ENCODE measurements around the gene ERVK3-1. TPM values are rescaled to one million over a fixed set of nuclear protein-coding genes. Genes with fewer than 3 reads are reported as not detected.

The ERVK3-1 gene
- total and polyA plus RNA-seq, 2 of the 8 experiments (the other 6 are each of a cell fraction or from before 2014, with no cell fraction given) = 29.9 to 31.5 TPM

GRCh38 chr19:58362272-58362994 lies 57.3 kb downstream of the ERVK3-1 start, which contains the start of gene ZNF497 (continued):
- no peak for TF ChIP-seq BRCA1 (IDR thresholded peaks at IDR 0.05; ENCODE audit: low read depth, low read length)
- TF ChIP-seq EP300 (IDR thresholded peaks at IDR 0.05; ENCODE audit: borderline replicate concordance in 1 of 2, low read depth in 2 of 2, low read length in 2 of 2) = no peak
- no peak for TF ChIP-seq SP1 (IDR thresholded peaks at IDR 0.05; ENCODE audit: low read depth, low read length)
- TF ChIP-seq MAX (IDR thresholded peaks at IDR 0.05) = no peak
- no peak for TF ChIP-seq HDAC2 (IDR thresholded peaks at IDR 0.05; ENCODE audit: borderline replicate concordance in 1 of 2, low read depth in 2 of 2, low read length in 2 of 2)
- TF ChIP-seq BCL11A (IDR thresholded peaks at IDR 0.05; ENCODE audit: low read depth in 2 of 2, low read length in 2 of 2) = no peak
